ENCODE results near the gene UBE2D2. TPM values are rescaled to one million over a fixed set of nuclear protein-coding genes. Genes with fewer than 3 reads are reported as not detected.

UBE2D2 gene
- total RNA-seq, 1 experiment from 2014 or later, result 126 TPM

GRCh38 chr5:139640421-139641115, 79.4 kb downstream of the UBE2D2 start:
- in situ Hi-C loops (cut with HindIII; ENCODE audit: low pct_unique_long_range_greater_than_20kb, low sequenced_read_pairs), result no loop called here
- no peak for DNase-seq (ENCODE audit: low read depth)

- in situ Hi-C loops (cut with HindIII; ENCODE audit: low pct_unique_long_range_greater_than_20kb, low sequenced_read_pairs), result no loop called here
- DNase-seq (ENCODE audit: low read depth), result no peak
Measured at GRCh38 chr5:139641116-139642080, 80.3 kb downstream of the UBE2D2 start.

- in situ Hi-C loops (cut with HindIII; ENCODE audit: low pct_unique_long_range_greater_than_20kb, low sequenced_read_pairs), result no loop called here
- DNase-seq (ENCODE audit: low read depth), result no peak
Measured at GRCh38 chr5:139642213-139642612, 81.1 kb downstream of the UBE2D2 start.

- in situ Hi-C loops (cut with HindIII; ENCODE audit: low pct_unique_long_range_greater_than_20kb, low sequenced_read_pairs), result no loop called here
- DNase-seq (ENCODE audit: low read depth), result peak; percentile 77
Measured at GRCh38 chr5:139642891-139643871, 82.0 kb downstream of the UBE2D2 start.

GRCh38 chr5:139644001-139644456, 82.9 kb downstream of the UBE2D2 start:
- in situ Hi-C loops (cut with HindIII; ENCODE audit: low pct_unique_long_range_greater_than_20kb, low sequenced_read_pairs), result no loop called here

GRCh38 chr5:139644646-139645429, 83.7 kb downstream of the UBE2D2 start:
- in situ Hi-C loops (cut with HindIII; ENCODE audit: low pct_unique_long_range_greater_than_20kb, low sequenced_read_pairs), result no loop called here
- no peak for DNase-seq (ENCODE audit: low read depth)

More at GRCh38 chr5:139644001-139644456, 82.9 kb downstream of the UBE2D2 start:
- no peak for DNase-seq (ENCODE audit: low read depth)

- in situ Hi-C loops (cut with HindIII; ENCODE audit: low pct_unique_long_range_greater_than_20kb, low sequenced_read_pairs), result no loop called here
- no peak for DNase-seq (ENCODE audit: low read depth)
Measured at GRCh38 chr5:139645430-139645871, 84.3 kb downstream of the UBE2D2 start.

- no peak for DNase-seq (ENCODE audit: low read depth)
- in situ Hi-C loops (cut with HindIII; ENCODE audit: low pct_unique_long_range_greater_than_20kb, low sequenced_read_pairs), result no loop called here
Measured at GRCh38 chr5:139646111-139646510, 85.0 kb downstream of the UBE2D2 start.

GRCh38 chr5:139646912-139647505, 85.9 kb downstream of the UBE2D2 start:
- in situ Hi-C loops (cut with HindIII; ENCODE audit: low pct_unique_long_range_greater_than_20kb, low sequenced_read_pairs), result no loop called here
- DNase-seq (ENCODE audit: low read depth), result no peak

- in situ Hi-C loops (cut with HindIII; ENCODE audit: low pct_unique_long_range_greater_than_20kb, low sequenced_read_pairs), result no loop called here
- no peak for DNase-seq (ENCODE audit: low read depth)
Measured at GRCh38 chr5:139647506-139648204, 86.5 kb downstream of the UBE2D2 start.

GRCh38 chr5:139648205-139649081, 87.3 kb downstream of the UBE2D2 start, which contains the start of gene CXXC5:
Gene CXXC5, plus strand, starts transcription at chr5:139648349. Its CDS starts 32,175 bp downstream, at chr5:139680524.
- in situ Hi-C loops (cut with HindIII; ENCODE audit: low pct_unique_long_range_greater_than_20kb, low sequenced_read_pairs), result no loop called here
- DNase-seq (ENCODE audit: low read depth), result peak; percentile 74

- in situ Hi-C loops (cut with HindIII; ENCODE audit: low pct_unique_long_range_greater_than_20kb, low sequenced_read_pairs), result no loop called here
Measured at GRCh38 chr5:139649082-139649991, 88.2 kb downstream of the UBE2D2 start.

GRCh38 chr5:139650031-139650688, 89.0 kb downstream of the UBE2D2 start:
- in situ Hi-C loops (cut with HindIII; ENCODE audit: low pct_unique_long_range_greater_than_20kb, low sequenced_read_pairs), result no loop called here
- no peak for DNase-seq (ENCODE audit: low read depth)

More at GRCh38 chr5:139649082-139649991, 88.2 kb downstream of the UBE2D2 start:
- peak; percentile 44 for DNase-seq (ENCODE audit: low read depth)

- DNase-seq (ENCODE audit: low read depth), result no peak
- in situ Hi-C loops (cut with HindIII; ENCODE audit: low pct_unique_long_range_greater_than_20kb, low sequenced_read_pairs), result no loop called here
Measured at GRCh38 chr5:139650689-139651042, 89.5 kb downstream of the UBE2D2 start.
